Dedifferentiated amniotic fluid mesenchymal stem cell (primary cell): Measurements from ENCODE around the gene ZBTB9.
"Not testable (repeated sequence)": the region's sequence is repeated elsewhere in the genome, so short reads cannot be mapped to it uniquely, and the experiment has no call there.

ENCODE experiments used
- DNase-seq: peaks from one replicate; pipeline ENCODE4 v3.0.0-alpha.2; 2016; ENCODE audit errors: extremely low spot score

ZBTB9 gene

GRCh38 chr6:33467091-33467490, 12.7 kb downstream of the ZBTB9 start:
- DNase-seq: no peak

GRCh38 chr6:33469661-33470060, 15.3 kb downstream of the ZBTB9 start:
- no peak for DNase-seq

GRCh38 chr6:33477864-33478263, 23.5 kb downstream of the ZBTB9 start:
- no peak for DNase-seq

DNA sequence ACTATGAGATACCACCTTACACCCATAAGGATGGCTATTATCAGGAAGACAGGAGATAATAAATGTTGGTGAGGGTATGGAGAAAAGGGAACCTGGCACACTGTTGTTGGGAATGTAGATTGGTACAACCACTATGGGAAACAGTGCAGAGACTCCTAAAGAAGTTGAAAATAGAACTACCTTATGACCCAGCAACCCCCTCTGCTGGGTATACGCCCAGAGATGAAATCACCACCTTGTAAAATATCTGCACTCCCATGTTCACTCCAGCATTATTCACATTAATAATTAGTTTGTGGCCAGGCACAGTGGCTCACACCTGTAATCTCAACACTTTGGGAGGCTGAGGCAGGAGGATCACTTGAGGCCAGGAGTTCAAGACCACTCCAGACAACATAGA, 26.8 kb downstream of the ZBTB9 start:
- DNase-seq: no peak

DNA sequence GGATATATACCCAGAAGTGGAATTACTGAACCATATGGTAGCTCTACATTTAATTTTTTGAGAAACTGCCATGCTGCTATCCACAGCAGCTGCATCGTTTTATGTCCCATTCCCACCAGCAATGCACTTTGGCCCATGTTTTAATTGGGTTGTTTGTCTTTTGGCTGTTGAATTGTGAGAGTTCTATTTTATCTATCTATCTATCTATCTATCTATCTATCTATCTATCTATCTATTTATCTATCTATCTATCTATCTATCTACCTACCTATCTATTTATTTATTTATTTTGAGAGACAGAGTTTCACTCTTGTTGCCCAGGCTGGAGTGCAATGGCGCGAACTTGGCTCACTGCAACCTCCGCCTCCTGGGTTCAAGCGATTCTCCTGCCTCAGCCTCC, 28.2 kb downstream of the ZBTB9 start:
- DNase-seq: not testable (repeated sequence)

GRCh38 chr6:33483678-33484077, 29.3 kb downstream of the ZBTB9 start:
- DNase-seq: no peak

- DNase-seq: not testable (repeated sequence)
Measured at GRCh38 chr6:33484673-33485262, 30.4 kb downstream of the ZBTB9 start.

DNA sequence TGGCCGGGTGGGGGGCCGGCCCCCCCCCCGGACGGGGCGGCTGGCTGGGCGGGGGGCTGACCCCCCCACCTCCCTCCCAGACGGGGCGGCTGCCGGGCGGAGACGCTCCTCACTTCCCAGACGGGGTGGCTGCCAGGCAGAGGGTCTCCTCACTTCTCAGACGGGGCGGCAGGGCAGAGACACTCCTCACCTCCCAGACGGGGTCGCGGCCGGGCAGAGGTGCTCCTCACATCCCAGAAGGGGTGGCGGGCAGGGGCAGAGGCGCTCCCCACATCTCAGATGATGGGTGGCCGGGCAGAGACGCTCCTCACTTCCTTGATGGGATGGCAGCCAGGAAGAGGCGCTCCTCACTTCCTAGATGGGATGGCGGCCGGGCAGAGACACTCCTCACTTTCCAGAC, 31.3 kb downstream of the ZBTB9 start:
- DNase-seq: not testable (repeated sequence)

- no peak for DNase-seq
Measured at GRCh38 chr6:33488339-33488738, 34.0 kb downstream of the ZBTB9 start.

GRCh38 chr6:33490198-33490597, 35.8 kb downstream of the ZBTB9 start:
- DNase-seq: no peak

DNA sequence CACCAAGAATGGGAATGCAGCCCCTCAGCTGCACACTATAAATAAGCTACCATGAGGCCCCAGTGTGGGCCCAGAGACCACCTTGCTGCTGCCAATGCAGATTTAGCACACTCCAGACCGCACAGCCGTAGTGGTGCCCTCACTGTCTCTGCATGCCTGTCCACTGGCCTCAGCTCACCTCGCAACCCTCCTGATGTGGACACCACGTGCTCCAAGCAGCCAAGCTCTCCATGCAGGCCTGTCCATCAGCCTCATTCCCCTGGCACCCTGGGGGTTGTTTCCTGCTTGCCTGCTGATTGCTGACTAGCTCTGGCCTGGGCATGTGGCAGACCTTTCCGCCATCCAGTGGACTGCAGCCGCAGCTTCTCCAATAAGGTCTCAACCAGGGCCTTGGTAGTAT, 36.2 kb downstream of the ZBTB9 start:
- DNase-seq: no peak

DNA sequence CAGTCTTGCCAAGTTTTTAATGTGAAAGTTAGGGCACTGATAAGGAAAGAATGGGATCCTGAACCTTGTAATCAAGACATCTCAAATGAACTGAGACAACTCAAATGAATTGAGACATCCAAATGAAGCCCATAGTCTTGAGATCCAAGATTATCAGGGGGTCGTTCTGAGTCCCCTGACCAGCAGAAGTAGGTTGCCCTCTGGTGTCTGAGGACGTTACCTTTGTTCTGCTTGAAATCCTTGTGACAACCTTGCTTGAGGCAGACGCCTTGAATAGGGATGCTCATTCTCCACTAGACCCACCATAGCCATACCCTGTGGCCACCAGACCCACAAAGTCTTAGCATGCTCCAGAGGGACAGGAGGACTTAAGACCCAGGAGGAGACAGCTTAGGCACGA, 37.7 kb downstream of the ZBTB9 start:
- DNase-seq: no peak

DNA sequence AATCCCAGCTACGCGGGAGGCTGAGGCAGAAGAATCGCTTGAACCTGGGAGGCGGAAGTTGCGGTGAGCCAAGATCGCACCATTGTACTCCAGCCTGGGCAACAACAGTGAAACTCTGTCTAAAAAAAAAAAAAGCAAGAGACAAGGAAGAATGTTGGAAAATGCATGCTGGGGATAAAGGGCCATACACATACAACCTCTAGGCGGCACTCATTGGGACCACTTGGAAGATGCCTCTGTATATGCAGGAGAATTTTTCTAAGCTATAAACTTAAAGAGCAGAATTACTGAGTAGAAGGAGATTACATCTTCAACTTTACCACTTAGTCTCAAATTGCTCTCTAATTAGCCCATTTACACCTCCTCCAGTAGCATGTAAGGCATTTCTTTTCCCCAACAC, 42.8 kb downstream of the ZBTB9 start:
- DNase-seq: no peak

GRCh38 chr6:33502486-33502885, 48.1 kb downstream of the ZBTB9 start:
- no peak for DNase-seq

- DNase-seq: no peak
Measured at GRCh38 chr6:33504486-33504885, 50.1 kb downstream of the ZBTB9 start.

- no peak for DNase-seq
Measured at GRCh38 chr6:33505548-33506370, 51.4 kb downstream of the ZBTB9 start.
